H1 (cell line): Measurements from ENCODE around the gene WWP2. TPM values are rescaled to one million over a fixed set of nuclear protein-coding genes. Genes with fewer than 3 reads are reported as not detected.

ENCODE experiments used
- CTCF ChIA-PET: fragments of 300-600 bp; sonication (Branson Sonifier 250); formaldehyde crosslinking; loops from one replicate; lab custom pipeline; 2021; ENCODE audit not compliant: partially characterized antibody; lab: Charles Lee
- POLR2A ChIA-PET: fragments of 300-600 bp; sonication (Branson Sonifier 250); formaldehyde crosslinking; loops from one replicate; lab custom pipeline; 2021; ENCODE audit warnings: inconsistent platforms; ENCODE audit not compliant: partially characterized antibody; lab: Charles Lee
- DNase-seq, 2 experiments: peaks; one replicate each; pipeline versions ENCODE4 v3.0.0 to v3.0.0-alpha.2; 2010 to 2022; ENCODE audit warnings: low spot score in 2 of 2, low read depth in 1 of 2, mixed read lengths in 1 of 2
- FAIRE-seq: peaks from 2 replicates; lab custom pipeline; 2011; peaks lifted over from hg19 to GRCh38; lab: Jason Lieb, UNC
- H2AFZ ChIP-seq: 2 replicates; pipeline ENCODE4 v1.8.1; 2012; ENCODE audit warnings: low read length, inconsistent platforms
- H2AK5ac ChIP-seq: 2 replicates; pipeline ENCODE4 v1.6.1; 2013; ENCODE audit warnings: low read depth, low read length
- H2BK120ac ChIP-seq: replicated peaks from 2 replicates; pipeline ENCODE3; 2013; ENCODE audit warnings: low read depth, low read length, inconsistent platforms
- H2BK12ac ChIP-seq: 2 replicates; pipeline ENCODE4 v1.6.1; 2013; ENCODE audit warnings: low read depth, low read length
- H2BK15ac ChIP-seq: 2 replicates; pipeline ENCODE4 v1.6.1; 2013; ENCODE audit warnings: low read length
- H2BK20ac ChIP-seq: 2 replicates; pipeline ENCODE4 v1.6.1; 2013; ENCODE audit warnings: low read length
- H2BK5ac ChIP-seq: 2 replicates; pipeline ENCODE4 v1.6.1; 2013; ENCODE audit warnings: low read depth, low read length
- H3K14ac ChIP-seq: 2 replicates; pipeline ENCODE4 v1.6.1; 2013; ENCODE audit warnings: inconsistent platforms; ENCODE audit not compliant: insufficient read length
- H3K18ac ChIP-seq: 2 replicates; pipeline ENCODE4 v1.6.1; 2013; ENCODE audit warnings: low read length; ENCODE audit errors: extremely low read depth
- H3K23ac ChIP-seq: 2 replicates; pipeline ENCODE4 v1.6.1; 2013; ENCODE audit warnings: inconsistent platforms; ENCODE audit not compliant: insufficient read length
- H3K23me2 ChIP-seq: 2 replicates; pipeline ENCODE4 v1.6.1; 2013; ENCODE audit warnings: low read depth, low read length
- H3K27ac ChIP-seq: 2 replicates; pipeline ENCODE4 v1.6.1; 2011; ENCODE audit warnings: low read depth, low read length, inconsistent platforms
- H3K27me3 ChIP-seq, 4 experiments: replicated peaks in 1 of 4; 1 replicate in 1 of 4; 2 replicates in 3 of 4; pipeline versions ENCODE4 v1.6.1 to v1.8.1; 2011 to 2013; ENCODE audit warnings: low read length in 3 of 4, mild to moderate bottlenecking in 3 of 4, inconsistent platforms in 2 of 4, mixed read lengths in 2 of 4, moderate library complexity in 1 of 4; ENCODE audit not compliant: control insufficient read depth in 3 of 4, insufficient read depth in 3 of 4; ENCODE audit errors: extremely low read depth in 1 of 4
- H3K36me3 ChIP-seq, 4 experiments: 2 replicates each; pipeline versions ENCODE4 v1.6.1 to v1.8.1; 2011 to 2013; ENCODE audit warnings: mild to moderate bottlenecking in 4 of 4, low read length in 3 of 4, moderate library complexity in 2 of 4, control low read depth in 1 of 4, inconsistent platforms in 1 of 4; ENCODE audit not compliant: insufficient read depth in 4 of 4, control insufficient read depth in 2 of 4
- H3K4ac ChIP-seq: replicated peaks from 2 replicates; pipeline ENCODE3; 2013; ENCODE audit warnings: low read length, low read depth, mixed read lengths, inconsistent platforms; ENCODE audit not compliant: insufficient read length
- H3K4me1 ChIP-seq, 4 experiments: replicated peaks in 1 of 4; 1 replicate in 1 of 4; 2 replicates in 3 of 4; pipeline versions ENCODE4 v1.6.1 to v1.8.1; 2011 to 2013; ENCODE audit warnings: low read length in 3 of 4, inconsistent platforms in 2 of 4, mixed read lengths in 1 of 4; ENCODE audit not compliant: insufficient read depth in 4 of 4, control insufficient read depth in 3 of 4
- H3K4me2 ChIP-seq, 2 experiments: 2 replicates each; pipeline versions ENCODE4 v1.6.1 to v1.8.1; 2011 to 2013; ENCODE audit warnings: low read depth in 2 of 2, low read length in 2 of 2, control low read depth in 1 of 2, inconsistent platforms in 1 of 2, mild to moderate bottlenecking in 1 of 2; ENCODE audit not compliant: insufficient read depth in 1 of 2
- H3K4me3 ChIP-seq, 4 experiments: fragments of 200-600, 300-600 bp in 1 of 4; sonication (generic), shearing (Covaris generic), sonication (Bioruptor Twin) in 1 of 4; 2 replicates each; pipeline versions ENCODE4 v1.5.1 to v1.8.1; 2011 to 2016; ENCODE audit warnings: low read length in 4 of 4, low read depth in 3 of 4, control low read depth in 2 of 4, inconsistent platforms in 2 of 4, mild to moderate bottlenecking in 2 of 4, mixed read lengths in 1 of 4, moderate library complexity in 1 of 4; ENCODE audit not compliant: insufficient read depth in 2 of 4; ENCODE audit errors: extremely low read depth in 1 of 4
- H3K56ac ChIP-seq: replicated peaks from 2 replicates; pipeline ENCODE3; 2013; ENCODE audit warnings: low read depth, mild to moderate bottlenecking, mixed read lengths, low read length, inconsistent platforms; ENCODE audit not compliant: insufficient read length
- H3K79me1 ChIP-seq: 2 replicates; pipeline ENCODE4 v1.6.1; 2013; ENCODE audit warnings: low read depth, low read length, control low read depth
- H3K79me2 ChIP-seq, 2 experiments: 2 replicates each; pipeline versions ENCODE4 v1.6.1 to v1.8.1; 2012 to 2013; ENCODE audit warnings: low read length in 2 of 2, mild to moderate bottlenecking in 2 of 2, inconsistent platforms in 1 of 2; ENCODE audit not compliant: insufficient read depth in 2 of 2, control insufficient read depth in 1 of 2
- H3K9ac ChIP-seq, 4 experiments: replicated peaks in 1 of 4; 1 replicate in 1 of 4; 2 replicates in 3 of 4; pipeline versions ENCODE4 v1.6.1 to v1.8.1; 2011 to 2013; ENCODE audit warnings: low read depth in 3 of 4, low read length in 3 of 4, control low read depth in 2 of 4, mild to moderate bottlenecking in 2 of 4, moderate library complexity in 2 of 4, inconsistent platforms in 1 of 4; ENCODE audit errors: extremely low read depth in 1 of 4
- H3K9me3 ChIP-seq, 2 experiments: 2 replicates each; pipeline versions ENCODE4 v1.6.1 to v1.8.1; 2012 to 2013; ENCODE audit warnings: mild to moderate bottlenecking in 2 of 2, moderate library complexity in 2 of 2, control low read depth in 1 of 2, inconsistent platforms in 1 of 2, low read depth in 1 of 2, low read length in 1 of 2, mixed read lengths in 1 of 2; ENCODE audit not compliant: insufficient read depth in 2 of 2
- H4K20me1 ChIP-seq, 2 experiments: replicated peaks in 1 of 2; 2 replicates each; pipeline versions ENCODE3 to v1.8.1; 2011 to 2013; ENCODE audit warnings: inconsistent platforms in 2 of 2, low read length in 2 of 2, mild to moderate bottlenecking in 1 of 2; ENCODE audit not compliant: insufficient read depth in 2 of 2, control insufficient read depth in 1 of 2
- H4K5ac ChIP-seq: 2 replicates; pipeline ENCODE4 v1.6.1; 2013; ENCODE audit warnings: low read length, low read depth, mixed read lengths, inconsistent platforms; ENCODE audit not compliant: insufficient read length
- H4K8ac ChIP-seq: 2 replicates; pipeline ENCODE4 v1.8.0; 2013; ENCODE audit warnings: mild to moderate bottlenecking, moderate library complexity, low read length, inconsistent platforms; ENCODE audit not compliant: insufficient read depth; ENCODE audit errors: extremely low read depth
- H4K91ac ChIP-seq: replicated peaks from 2 replicates; pipeline ENCODE3; 2013; ENCODE audit warnings: low read length, mixed read lengths, inconsistent platforms; ENCODE audit not compliant: insufficient read length
- BACH1 ChIP-seq: IDR thresholded peaks from 2 replicates; pipeline ENCODE4 v1.6.1; 2012; ENCODE audit warnings: low read length, improper control_type of control experiment
- BRCA1 ChIP-seq: IDR thresholded peaks from 2 replicates; pipeline ENCODE4 v1.6.1; 2012; ENCODE audit warnings: low read depth, low read length, improper control_type of control experiment
- CBX8 ChIP-seq: fragments of 300-800, 300-1000 bp; sonication (generic); IDR thresholded peaks from 2 replicates; pipeline ENCODE4 v1.7.1; 2016; ENCODE audit warnings: low read depth, low read length, borderline replicate concordance
- CHD2 ChIP-seq: IDR thresholded peaks from 2 replicates; pipeline ENCODE4 v1.6.1; 2012; ENCODE audit warnings: low read length, improper control_type of control experiment
- CTBP2 ChIP-seq: IDR thresholded peaks from 2 replicates; pipeline ENCODE4 v1.7.0; 2011; ENCODE audit warnings: borderline replicate concordance, mild to moderate bottlenecking, moderate library complexity, mixed read lengths, low read length; ENCODE audit not compliant: insufficient read depth, insufficient read length
- CTCF ChIP-seq, 3 experiments: IDR thresholded peaks; 1 replicate in 2 of 3; 2 replicates in 1 of 3; pipeline versions ENCODE4 v1.5.1 to v1.6.1; 2011; ENCODE audit warnings: low read length in 3 of 3, mild to moderate bottlenecking in 3 of 3, inconsistent platforms in 2 of 3, low read depth in 1 of 3, moderate library complexity in 1 of 3; ENCODE audit not compliant: insufficient read depth in 1 of 3; ENCODE audit errors: control extremely low read depth in 1 of 3
- EZH2 ChIP-seq: fragments of 200-600 bp; sonication (generic); IDR thresholded peaks from 2 replicates; pipeline ENCODE4 v1.7.1; 2012; ENCODE audit warnings: low read depth, mild to moderate bottlenecking, moderate library complexity, low read length, inconsistent platforms; ENCODE audit not compliant: severe bottlenecking
- MAX ChIP-seq: IDR thresholded peaks from 2 replicates; pipeline ENCODE4 v1.6.1; 2012; ENCODE audit warnings: inconsistent platforms
- TAF7 ChIP-seq: optimal IDR thresholded peaks from 2 replicates; pipeline ENCODE3; 2011; ENCODE audit warnings: low read depth, mild to moderate bottlenecking, inconsistent platforms, low read length, moderate library complexity, borderline replicate concordance
- WGBS, 2 experiments: shearing (Covaris generic) in 1 of 2; methylation state at CpG; one replicate each; pipeline versions ENCODE4 v1.1.6 to v1.1.7; 2013 to 2015; ENCODE audit warnings: low lambda C conversion rate in 2 of 2, mixed read lengths in 2 of 2, inconsistent platforms in 1 of 2, low coverage in 1 of 2, missing lambda C conversion rate in 1 of 2; ENCODE audit not compliant: insufficient replicate concordance in 2 of 2, insufficient coverage in 1 of 2, insufficient read length in 1 of 2; ENCODE audit errors: extremely low coverage in 1 of 2, missing lambda C conversion rate in 1 of 2; 5-methylcytosine and 5-hydroxymethylcytosine counted together
- polyA plus RNA-seq, 7 experiments: library from polyadenylated mRNA; depleted of rRNA in 3 of 7; stranded (reverse) in 5 of 7; unstranded in 2 of 7; fragments of >200 nt in 5 of 7; fragments of 200-250 nt in 2 of 7; gene quantifications; 1 replicate in 5 of 7; 2 replicates in 1 of 7; 4 replicates in 1 of 7; pipeline versions ENCODE4 v1.2.1 to v1.2.3, GENCODE V29; 2011 to 2013; ENCODE audit warnings: missing spikeins in 2 of 7, mixed read lengths in 2 of 7
- total RNA-seq: library from RNA; stranded (reverse); fragmentation: NEBNext Ultra II Directional; extraction: Animal tissue kit (Norgen Biotek cat#: 25700); gene quantifications from 2 replicates; pipeline ENCODE4 v1.2.1, GENCODE V29; 2021

WWP2 gene
- total and polyA plus RNA-seq, 2 of the 8 experiments (the other 6 are each of a cell fraction or from before 2014, with no cell fraction given): 14.1 to 42.2 TPM

- H3K4ac ChIP-seq: no peak overlapping the region
- ChIA-PET POLR2A (no interaction called here), CTCF (interaction anchor here (0.6 kb wide), 1 partner anchor 1609 kb away, joined by 4 read pairs; no protein-coding TSS in a partner anchor)
- no peaks in the 10 kb centered on the region for H3K9me3 ChIP-seq
- no peak overlapping the region for H3K56ac ChIP-seq
- no peak overlapping the region for H3K27ac ChIP-seq
- peaks cover 1 to 9% (median 6%) of the 10 kb centered on the region in 4 experiments; a peak in 4 of 7 replicates for H3K4me1 ChIP-seq
- H4K20me1 ChIP-seq: peaks cover 0 to 5% of the 10 kb centered on the region in 2 experiments
- 93% methylated on average over 13 of the region's 13 CpGs; no CpG with 5 or more reads in 1 of the 2 experiments for WGBS, 2 experiments
- no peak overlapping the region for H3K9ac ChIP-seq
- no peak overlapping the region for H3K4me2 ChIP-seq
- H3K18ac ChIP-seq: no peak overlapping the region
- H2BK5ac ChIP-seq: no peak overlapping the region
- no peak for FAIRE-seq
- H3K4me3 ChIP-seq: no peak overlapping the region
- H3K27me3 ChIP-seq: no peaks in the 10 kb centered on the region
- H2BK12ac ChIP-seq: no peak overlapping the region
- no peak overlapping the region for H3K14ac ChIP-seq
- no peak overlapping the region for H4K5ac ChIP-seq
- no peak overlapping the region for H4K91ac ChIP-seq
- no peaks in the 10 kb centered on the region; a peak in 1 of 8 replicates for H3K36me3 ChIP-seq
- no peaks in the 10 kb centered on the region for H3K79me1 ChIP-seq
- H3K23me2 ChIP-seq: no peaks in the 10 kb centered on the region
- no peak overlapping the region for H2BK15ac ChIP-seq
- no peak overlapping the region for H2AK5ac ChIP-seq
- H3K79me2 ChIP-seq: no peaks in the 10 kb centered on the region
- H2BK120ac ChIP-seq: no peak overlapping the region
- no peak for DNase-seq
- no peak overlapping the region for H3K23ac ChIP-seq
- H2AFZ ChIP-seq: no peak overlapping the region
- no peak overlapping the region for H4K8ac ChIP-seq
- H2BK20ac ChIP-seq: no peak overlapping the region
- TF ChIP-seq EZH2 (no peak), BACH1 (no peak), BRCA1 (no peak), CTBP2 (no peak), CBX8 (no peak), CHD2 (no peak), TAF7 (no peak), CTCF (IDR thresholded peaks at IDR 0.05; ENCODE audit: control extremely low read depth in 1 of 3, insufficient read depth in 1 of 3, low read depth in 1 of 3, low read length in 3 of 3) (no peak), MAX (no peak)
Measured at GRCh38 chr16:69831212-69832123, 69.3 kb downstream of the WWP2 start.
